ENCODE measurements around the gene IER3IP1.

- TF ChIP-seq CTCF (IDR thresholded peaks at IDR 0.05; ENCODE audit: insufficient read depth, low read depth, low read length) (no peak), EZH2 (IDR thresholded peaks at IDR 0.05; ENCODE audit: insufficient read depth, low read length) (no peak)
Observed at GRCh38 chr18:47150824-47151366, 25.3 kb downstream of the IER3IP1 start.

All from astrocyte (in vitro differentiated cells and primary cell).